ENCODE measurements around the gene KHSRP. TPM values are rescaled to one million over a fixed set of nuclear protein-coding genes. Genes with fewer than 3 reads are reported as not detected.

Gene KHSRP
- total RNA-seq, 1 experiment from 2014 or later = 43.1 TPM

DNA sequence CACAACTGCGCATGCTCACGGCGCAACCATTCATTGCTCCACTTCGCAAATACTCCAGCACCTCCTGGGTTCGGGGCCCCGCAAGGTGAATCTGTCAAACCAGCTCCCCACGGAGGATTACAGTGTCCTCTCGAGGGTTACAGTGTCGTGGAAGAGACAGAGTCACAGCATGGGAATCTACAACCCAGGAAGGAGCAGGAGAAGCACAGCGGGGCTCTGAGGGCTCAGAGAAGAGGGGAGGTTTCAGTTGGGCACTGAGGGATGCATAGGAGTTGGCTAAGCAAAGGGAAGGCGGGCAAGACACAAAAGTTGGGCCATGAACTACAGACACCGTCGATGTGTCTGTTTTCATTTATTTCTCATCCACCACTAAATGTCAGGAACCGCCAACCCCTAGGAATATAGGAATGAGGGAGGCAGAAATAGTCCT is 30.6 kb downstream of the KHSRP start:
- no peak for DNase-seq (ENCODE audit: low read depth)

DNA sequence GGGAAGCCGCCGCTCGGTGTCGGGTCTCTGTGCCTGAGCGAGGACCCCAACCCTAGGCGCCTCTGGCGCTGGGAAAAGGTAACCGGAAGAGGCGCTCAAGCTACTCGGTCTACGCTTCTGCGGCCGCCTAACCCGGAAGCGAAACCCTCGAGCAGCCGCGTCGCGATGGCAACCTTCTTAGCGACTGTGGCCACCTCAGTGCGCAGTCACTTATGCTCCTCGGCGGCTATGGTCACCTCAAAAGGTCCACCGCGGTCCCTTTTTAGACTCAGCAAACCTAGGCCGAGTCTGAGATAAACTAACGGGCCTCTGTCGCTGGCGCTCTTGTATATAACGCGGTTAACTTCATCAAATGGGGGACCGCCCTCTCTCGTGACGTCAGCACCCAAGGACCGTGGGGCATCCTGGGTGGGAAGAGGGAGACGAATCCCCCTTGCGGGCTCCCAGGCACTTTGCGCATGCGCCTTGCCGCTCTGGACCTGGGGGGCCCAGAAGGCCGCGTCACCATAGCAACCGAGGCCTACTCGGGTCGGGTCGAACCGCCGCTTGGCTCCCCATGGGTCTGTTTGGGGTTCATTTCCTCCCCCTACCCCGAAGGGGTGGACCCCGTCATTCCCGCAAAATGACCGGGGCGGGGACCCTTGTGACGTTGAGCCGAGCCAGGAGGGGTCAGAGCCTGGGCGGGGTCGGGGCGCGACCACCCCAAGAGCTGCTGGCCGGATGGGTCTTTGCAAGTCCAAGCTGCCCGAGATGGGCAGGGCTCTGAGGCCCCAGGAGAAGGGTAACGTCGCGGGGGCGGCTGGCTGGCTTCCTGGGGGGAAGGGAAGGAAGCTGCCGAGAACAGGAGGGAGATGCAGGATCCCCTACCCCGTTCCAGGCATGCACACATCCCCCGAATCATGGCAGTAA is 31.3 kb downstream of the KHSRP start, which contains the start of gene GTF2F1:
Gene GTF2F1, minus strand, starts transcription at position 91 of the 909 bp plus-strand sequence. CDS start 169 bp downstream, outside the sequence.
- peak; percentile 92 for DNase-seq (ENCODE audit: low read depth)

DNA sequence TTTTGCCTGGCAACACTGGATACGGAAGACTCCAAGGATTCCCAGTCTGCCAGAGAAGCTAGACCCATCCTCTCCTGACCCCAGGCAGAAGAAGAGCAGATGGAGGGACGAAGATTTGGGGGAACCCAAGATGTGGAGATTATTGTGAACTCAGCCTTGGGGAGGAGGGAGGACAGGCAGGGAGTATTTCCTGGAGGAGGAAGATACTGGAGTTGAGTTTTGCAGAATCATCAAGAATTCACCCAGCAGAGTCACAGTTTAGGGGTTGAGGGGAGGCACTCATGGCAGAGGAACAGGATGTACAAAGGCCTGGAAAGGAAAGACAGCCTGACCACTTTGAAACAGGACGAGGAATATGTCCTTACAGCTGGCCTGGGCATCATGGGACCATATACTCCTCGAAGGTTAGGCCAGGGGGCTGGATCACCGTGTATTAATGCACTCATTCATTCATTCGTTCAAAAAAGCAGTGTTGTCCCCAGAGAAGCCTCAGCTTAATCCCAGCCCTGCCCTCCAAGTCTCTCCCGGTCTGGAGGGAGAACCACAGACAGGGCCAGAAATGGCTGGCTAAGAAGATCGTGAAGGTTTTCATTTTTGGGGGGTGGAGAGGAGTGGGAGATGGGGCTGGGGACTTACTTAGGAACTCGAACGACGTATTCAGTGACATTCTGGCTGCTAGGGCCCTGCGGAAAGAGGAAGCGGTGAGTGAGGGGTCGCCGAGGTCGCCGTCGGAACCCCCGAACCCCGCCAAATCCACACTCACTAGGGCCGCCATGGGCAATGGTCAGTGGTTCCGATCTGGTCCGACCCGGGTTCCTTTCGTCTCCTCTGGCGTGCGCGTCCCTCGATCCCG is 32.2 kb downstream of the KHSRP start:
- no peak for DNase-seq (ENCODE audit: low read depth)

DNA sequence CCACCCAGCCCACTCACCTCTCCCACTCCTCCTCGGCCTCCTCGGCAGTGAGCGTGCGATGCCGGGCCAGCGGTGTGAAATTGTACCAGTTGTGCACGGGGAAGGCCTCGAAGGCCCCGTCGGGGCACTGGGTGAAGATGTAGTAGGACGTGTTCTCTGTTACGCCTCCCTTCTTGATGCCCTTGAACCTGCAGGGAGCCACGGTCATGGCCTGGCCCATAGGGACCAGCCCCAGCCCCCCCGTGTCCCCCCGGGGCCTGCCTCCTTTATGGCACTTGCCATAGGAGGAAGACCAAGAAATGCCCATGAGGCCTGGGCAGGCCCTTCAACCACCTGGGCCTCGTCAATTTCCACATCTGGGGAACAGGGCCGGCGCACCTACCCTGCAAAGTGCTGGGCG is 37.2 kb downstream of the KHSRP start:
- no peak for DNase-seq (ENCODE audit: low read depth)

DNA sequence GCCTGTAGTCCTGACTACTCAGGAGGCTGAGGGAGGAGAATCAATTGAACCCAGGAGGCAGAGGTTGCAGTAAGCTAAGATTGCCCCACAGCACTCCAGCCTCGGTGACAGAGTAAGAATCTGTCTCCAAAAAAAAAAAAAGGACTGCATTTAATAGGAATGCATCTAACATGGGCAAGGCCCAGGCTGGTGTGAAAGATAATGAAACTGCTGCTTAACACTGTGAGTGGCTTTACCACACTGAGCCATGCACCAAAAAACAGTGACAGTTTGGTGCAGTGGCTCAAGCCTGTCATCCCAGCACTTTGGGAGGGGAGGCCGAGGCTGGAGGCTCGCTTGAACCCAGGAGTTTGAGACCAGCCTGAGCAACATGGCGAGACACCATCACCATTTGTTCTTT is 40.2 kb downstream of the KHSRP start:
- DNase-seq (ENCODE audit: low read depth) = no peak

DNA sequence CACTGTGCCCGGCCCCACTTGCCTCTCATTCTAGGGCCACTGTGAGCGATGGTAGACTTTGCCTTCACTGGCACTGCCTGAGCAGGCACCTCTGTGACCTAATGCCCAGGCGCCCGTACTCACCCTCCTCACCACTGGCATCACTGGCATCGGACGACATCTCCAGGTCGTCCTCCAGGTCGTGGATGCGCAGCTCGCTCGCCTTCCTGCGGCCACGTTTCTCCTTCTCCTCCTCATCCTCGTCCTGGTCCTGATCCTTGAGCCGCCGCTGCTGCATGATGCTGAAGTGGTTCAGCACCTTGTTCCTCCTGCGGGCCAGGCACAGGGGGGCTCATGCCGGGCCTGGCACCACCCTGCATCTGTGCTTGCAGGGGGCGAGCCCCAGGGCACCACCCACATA is 41.4 kb downstream of the KHSRP start:
- DNase-seq (ENCODE audit: low read depth) = no peak

DNA sequence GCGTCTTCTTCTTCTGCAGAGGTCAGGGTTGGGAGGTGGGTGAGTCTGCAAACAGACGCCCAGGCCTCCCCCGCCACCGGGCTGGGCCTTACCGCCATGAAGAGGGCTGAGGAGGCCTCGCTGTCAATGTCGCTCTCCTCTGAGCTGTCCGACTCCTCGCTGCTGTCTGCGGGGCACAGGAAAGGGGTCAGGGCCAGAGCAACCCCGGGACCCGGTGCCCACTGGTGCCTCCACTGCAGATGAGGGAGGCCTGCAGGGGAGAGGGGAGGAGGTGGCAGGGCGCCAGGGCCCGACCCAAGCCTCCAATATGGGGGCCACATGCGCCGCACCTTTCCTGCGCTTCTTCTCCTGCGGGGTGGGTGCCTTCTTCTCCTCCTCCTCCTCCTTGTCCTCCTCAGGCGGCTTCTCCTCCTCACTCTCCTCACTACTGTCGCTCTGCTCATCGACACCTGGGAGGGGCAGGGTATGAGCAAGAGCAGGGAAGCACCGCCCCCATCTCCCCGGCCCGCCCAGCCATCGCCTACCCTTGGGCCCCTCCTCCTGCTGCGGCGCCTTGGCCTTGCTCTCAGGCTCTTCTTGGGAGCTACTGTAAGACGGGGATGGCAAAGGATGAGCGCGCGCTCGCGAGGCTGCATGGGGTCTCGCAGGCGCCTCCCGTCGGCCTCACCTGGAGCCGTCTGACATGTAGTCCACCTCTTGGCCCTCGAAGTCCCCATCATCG is 43.4 kb downstream of the KHSRP start:
- DNase-seq (ENCODE audit: low read depth) = no peak

DNA sequence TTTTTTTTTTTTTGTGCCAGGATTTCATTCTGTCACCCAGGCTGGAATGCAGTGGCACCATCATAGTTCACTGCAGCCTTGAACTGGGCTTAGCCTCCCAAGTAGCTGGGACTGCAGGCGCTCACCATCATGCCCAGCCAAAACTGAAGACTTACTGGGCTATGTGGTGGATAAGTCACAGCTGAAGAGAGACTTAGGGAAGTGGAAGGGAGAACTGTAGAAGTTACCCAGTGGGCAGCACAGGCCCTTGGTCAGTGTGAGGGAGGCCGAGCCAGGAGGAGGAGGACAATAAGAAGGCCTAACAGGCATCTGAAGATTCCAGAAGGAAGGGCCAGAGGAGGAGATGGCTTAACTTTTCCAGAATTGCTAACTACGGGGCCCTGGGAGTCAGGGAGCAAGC is 44.9 kb downstream of the KHSRP start:
- DNase-seq (ENCODE audit: low read depth) = no peak

DNA sequence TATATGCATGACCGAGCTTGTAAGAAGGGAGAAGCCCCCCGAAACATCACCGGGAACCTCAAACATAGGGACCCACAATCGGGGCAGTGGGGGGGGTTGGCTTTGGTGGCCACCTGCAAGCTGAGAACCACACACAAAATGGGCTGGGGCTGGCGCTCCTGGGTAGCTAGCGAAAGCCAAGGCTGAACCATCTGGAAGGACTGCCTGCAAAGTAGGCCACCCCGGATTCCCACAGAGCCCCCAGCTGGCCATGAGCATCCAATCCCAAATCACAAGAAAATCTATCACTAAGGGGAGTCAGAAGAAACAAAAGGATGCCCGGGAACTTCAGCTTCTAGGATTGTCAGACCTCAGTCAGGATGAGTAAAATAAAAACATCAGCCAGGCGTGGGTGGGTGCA is 46.1 kb downstream of the KHSRP start:
- no peak for DNase-seq (ENCODE audit: low read depth)

DNA sequence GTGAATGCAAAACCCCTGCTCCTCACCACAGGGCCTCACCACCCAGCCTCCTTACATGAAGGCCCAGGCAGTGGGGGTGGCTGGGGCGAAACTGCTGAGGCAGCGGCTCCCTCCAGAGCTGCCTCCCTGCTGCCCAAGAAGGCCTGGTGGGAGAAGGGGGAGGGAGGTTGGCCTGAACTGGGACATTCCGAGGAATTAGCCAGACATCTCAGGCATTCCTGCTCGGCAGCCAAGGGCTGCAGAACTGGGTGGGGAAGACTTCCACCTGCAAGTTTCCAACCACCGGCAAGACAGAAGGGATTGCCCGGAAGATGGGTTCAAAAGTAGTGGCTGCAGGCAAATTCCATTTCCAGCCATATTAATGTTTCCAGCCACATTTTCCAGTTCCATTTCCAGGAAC is 46.6 kb downstream of the KHSRP start:
- no peak for DNase-seq (ENCODE audit: low read depth)

DNA sequence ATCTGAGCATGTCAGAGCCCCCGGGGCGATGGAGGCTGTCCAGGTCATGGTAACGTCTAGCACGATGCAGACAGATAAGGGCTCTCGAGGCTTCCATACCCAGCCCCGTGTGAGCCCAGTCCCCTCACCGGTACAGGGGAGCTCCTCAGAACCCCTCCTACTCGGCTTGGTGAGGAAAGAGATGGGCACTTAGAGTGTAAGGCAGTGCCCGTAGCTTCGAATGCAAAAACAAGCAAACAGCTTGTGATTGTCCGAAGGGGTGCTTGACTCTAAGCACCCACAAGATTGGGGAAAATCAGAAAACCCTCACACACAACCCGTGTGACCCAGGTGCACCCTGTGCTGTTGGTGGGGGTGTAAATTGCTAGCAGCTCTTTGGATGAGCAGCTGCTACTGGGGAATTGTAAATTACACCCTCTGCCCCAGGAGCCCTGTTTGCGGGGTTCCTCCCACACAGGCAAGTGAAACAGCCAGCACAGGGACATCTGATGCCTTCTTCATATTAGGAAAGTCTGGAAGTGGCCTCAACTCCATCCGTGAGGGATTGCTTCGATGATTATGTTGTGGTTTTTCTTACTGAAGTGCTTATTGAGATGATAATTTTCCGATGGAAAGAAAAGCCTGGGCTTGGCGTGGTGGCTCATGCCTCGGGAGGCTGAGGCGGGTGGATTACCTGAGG is 48.0 kb downstream of the KHSRP start:
- no peak for DNase-seq (ENCODE audit: low read depth)

DNA sequence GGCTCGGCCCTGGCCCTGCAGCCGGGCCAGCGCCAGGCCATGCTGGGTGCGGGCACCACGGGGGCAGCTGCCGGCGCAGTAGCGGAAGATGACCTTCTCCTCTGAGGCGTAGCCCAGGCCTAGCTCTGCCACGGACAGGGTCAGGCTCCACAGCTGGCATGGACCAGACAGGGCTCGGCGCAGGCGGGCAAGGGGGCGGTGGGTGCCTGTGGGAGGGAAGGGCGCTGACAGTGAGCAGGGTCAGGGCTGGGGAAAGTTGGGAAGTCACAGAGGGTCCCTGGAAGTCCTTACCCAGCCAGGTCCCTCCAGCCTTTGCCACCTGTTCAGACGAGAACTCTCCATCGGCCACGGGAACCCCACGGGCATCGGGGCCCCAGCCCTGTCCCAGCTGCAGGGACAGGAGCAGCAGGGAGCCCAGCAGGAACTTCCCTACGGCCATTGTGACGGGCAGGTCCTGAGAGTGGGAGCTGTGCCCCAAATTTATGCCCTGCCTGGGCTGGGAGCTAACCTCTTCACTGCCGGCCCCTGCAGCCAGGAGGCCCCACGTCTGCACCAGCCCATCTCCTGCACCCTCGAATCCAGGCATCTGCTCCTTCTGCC is 49.1 kb downstream of the KHSRP start, which contains the start of gene PSPN:
Gene PSPN, minus strand, starts transcription at position 523 of the 600 bp plus-strand sequence. Its CDS starts 84 bp downstream, at position 439.
- DNase-seq (ENCODE audit: low read depth) = no peak

DNA sequence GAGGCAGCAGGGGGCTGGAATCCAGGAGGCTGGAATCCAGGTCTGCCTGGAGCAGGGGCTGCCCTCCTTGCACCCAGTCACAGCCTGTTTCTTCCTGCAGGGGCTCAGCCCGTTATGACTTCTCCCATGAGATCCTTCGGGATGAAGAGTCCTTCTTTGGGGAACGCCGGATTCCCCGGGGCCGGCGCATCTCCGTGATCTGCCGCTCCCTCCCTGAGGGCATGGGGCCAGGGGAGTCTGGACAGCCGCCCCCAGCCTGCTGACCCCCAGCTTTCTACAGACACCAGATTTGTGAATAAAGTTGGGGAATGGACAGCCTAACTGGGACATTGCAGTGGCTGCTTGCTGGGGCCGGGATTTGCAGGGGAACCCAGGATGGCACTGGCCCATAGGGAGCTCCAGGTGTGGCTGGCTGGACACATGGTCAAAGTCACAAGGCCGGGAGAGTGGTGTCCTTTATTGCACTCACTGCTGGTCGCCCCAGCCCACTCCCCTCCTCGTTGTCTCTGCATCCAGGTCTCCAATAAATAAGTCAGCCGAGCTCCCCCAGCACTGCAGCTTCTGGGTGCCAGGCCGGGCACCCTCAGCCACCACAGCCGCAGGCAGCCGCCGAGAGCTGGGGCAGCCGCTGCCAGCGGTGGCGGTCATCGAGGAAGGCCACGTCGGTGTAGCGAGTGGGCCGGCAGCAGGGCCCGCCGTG is 49.8 kb downstream of the KHSRP start:
- DNase-seq (ENCODE audit: low read depth) = no peak

DNA sequence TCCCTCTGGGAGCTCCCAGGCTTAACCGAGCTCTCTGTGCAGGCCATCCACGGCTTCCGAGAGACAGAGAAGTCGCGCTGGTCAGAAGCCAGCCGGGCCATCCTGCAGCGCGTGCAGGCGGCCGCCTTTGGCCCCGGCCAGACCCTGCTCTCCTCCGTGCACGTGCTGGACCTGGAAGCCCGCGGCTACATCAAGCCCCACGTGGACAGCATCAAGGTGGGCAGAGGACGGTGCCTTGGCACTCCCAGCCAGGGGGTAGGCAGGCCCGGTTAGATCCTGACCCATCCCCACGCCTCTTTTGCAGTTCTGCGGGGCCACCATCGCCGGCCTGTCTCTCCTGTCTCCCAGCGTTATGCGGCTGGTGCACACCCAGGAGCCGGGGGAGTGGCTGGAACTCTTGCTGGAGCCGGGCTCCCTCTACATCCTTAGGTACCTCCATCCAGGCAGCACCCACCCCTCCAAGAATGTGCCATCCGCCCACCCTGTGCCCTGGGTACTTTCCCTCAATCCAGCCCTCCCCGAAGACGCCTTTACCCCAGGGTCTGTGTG is 50.4 kb downstream of the KHSRP start:
- no peak for DNase-seq (ENCODE audit: low read depth)

DNA sequence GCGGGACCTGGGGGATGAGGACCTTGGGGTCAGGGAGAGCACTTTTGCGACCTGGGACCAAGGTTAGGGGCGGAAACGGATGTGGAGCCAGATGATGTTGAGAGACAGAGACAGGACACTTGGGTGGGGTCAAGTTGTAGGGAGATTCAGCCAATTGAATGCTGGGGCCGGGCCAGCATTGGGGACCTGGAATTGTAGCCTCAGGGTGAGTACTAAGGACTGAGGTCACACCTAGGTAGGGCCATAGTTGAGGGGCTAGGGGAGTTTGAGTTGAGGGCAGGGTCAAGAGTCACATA is 50.9 kb downstream of the KHSRP start:
- DNase-seq (ENCODE audit: low read depth) = no peak

DNA sequence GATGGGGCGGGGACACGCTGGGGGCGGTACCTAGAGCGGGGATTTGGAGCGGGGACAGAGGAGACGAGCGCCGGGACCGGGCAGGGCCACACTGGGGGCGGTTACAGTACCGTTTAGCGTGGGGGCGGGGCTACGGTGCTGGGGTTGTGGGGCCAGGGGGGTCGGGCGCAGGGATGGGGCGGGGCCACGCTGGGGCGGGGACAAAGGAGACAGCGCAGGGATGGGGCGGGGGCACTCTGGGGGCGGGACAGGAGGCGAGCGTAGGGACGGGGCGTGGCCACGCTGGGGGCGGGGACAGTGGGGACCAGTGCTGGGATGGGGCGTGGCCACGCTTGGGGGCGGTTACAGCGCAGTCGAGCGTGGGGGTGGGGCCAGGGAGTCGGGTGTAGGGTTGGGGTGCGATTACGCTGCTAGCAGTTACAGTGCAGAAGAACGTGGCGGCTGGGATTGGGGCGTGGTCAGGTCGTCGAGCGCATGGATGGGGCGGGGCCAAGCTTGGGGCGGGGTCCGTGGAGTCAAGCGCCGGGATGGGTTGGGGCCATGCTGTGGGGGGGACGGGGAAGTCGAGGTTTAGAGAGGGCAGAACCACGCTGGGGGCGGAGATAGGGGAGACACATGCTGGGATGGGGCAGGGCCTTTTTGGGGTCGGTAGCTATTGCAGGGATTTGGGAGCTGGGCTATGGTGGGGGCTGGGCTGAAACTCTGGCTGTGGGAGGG is 51.4 kb downstream of the KHSRP start:
- peak; percentile 94 for DNase-seq (ENCODE audit: low read depth)

DNA sequence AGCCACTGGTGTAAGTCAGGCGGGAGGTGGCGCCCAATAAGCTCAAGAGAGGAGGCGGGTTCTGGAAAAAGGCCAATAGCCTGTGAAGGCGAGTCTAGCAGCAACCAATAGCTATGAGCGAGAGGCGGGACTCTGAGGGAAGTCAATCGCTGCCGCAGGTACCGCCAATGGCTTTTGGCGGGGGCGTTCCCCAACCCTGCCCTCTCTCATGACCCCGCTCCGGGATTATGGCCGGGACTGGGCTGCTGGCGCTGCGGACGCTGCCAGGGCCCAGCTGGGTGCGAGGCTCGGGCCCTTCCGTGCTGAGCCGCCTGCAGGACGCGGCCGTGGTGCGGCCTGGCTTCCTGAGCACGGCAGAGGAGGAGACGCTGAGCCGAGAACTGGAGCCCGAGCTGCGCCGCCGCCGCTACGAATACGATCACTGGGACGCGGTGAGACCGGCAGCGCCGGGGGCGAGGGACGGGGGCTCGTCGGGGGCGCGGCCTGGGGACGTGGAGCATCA is 52.0 kb downstream of the KHSRP start, which contains the start of gene ALKBH7:
Gene ALKBH7, plus strand, starts transcription at position 201 of the 502 bp plus-strand sequence. Its CDS starts 27 bp downstream, at position 228.
- DNase-seq (ENCODE audit: low read depth) = peak; percentile 100

DNA sequence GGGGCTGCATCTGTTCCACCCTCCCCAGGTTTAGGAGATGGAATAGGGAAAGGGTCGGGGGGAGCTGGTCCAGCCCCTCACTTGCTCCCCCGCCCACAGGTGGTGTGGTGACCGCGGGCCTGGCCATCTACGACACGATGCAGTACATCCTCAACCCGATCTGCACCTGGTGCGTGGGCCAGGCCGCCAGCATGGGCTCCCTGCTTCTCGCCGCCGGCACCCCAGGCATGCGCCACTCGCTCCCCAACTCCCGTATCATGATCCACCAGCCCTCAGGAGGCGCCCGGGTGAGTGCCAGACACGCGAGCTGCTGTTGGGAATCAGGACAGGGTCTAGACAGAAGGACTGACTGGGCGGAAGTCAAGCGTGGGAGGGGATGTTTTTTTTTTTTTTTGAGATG is 60.3 kb downstream of the KHSRP start:
- no peak for DNase-seq (ENCODE audit: low read depth)
